Activated CD4-positive, alpha-beta T cell treated with anti-CD3 and anti-CD28 coated beads for 36 hours (primary cell): ENCODE measurements around the gene NAA35. TPM values are rescaled to one million over a fixed set of nuclear protein-coding genes. Genes with fewer than 3 reads are reported as not detected.

Experiments used
- ATAC-seq: fragments of 200-7000 bp; cut with Tn5 transposase; one replicate; pipeline ENCODE4 v1.10.0; 2021; ENCODE audit warnings: mild to moderate bottlenecking, moderate library complexity
- CTCF ChIA-PET: fragments of 350-600 bp; sonication (Branson Sonifier 250); formaldehyde crosslinking; loops from one replicate; lab custom pipeline; 2021; ENCODE audit warnings: antibody characterized with exemption; lab: Charles Lee
- POLR2A ChIA-PET: fragments of 350-600 bp; sonication (Branson Sonifier 250); formaldehyde crosslinking; loops from one replicate; lab custom pipeline; 2021; ENCODE audit warnings: antibody characterized with exemption, inconsistent platforms; lab: Charles Lee
- DNase-seq: peaks from one replicate; pipeline ENCODE4 v3.0.0-alpha.2; 2020
- H3K27ac Mint-ChIP-seq: one replicate; pipeline ENCODE4 v1.8.0; 2021; ENCODE audit warnings: mixed read lengths
- H3K27me3 Mint-ChIP-seq: one replicate; pipeline ENCODE4 v1.8.0; 2021; ENCODE audit warnings: mixed read lengths
- H3K36me3 Mint-ChIP-seq: one replicate; pipeline ENCODE4 v1.8.0; 2021; ENCODE audit warnings: low read depth, mixed read lengths
- H3K4me1 Mint-ChIP-seq: one replicate; pipeline ENCODE4 v1.8.0; 2021; ENCODE audit warnings: mixed read lengths
- H3K4me3 Mint-ChIP-seq: one replicate; pipeline ENCODE4 v1.8.0; 2021; ENCODE audit warnings: mild to moderate bottlenecking, moderate library complexity, mixed read lengths
- H3K9me3 Mint-ChIP-seq: one replicate; pipeline ENCODE4 v1.8.0; 2021; ENCODE audit warnings: low read depth, mixed read lengths
- intact Hi-C, 2 experiments: fragments of 100-400 bp; cut with DNase I in 1 of 2; cut with micrococcal nuclease in 1 of 2; formaldehyde crosslinking; loops; one replicate each; pipeline versions ENCODE4 v1.14.2 to v1.15.1; 2022 to 2024; cut with DNase I, micrococcal nuclease
- total RNA-seq, 2 experiments: library from RNA; stranded (reverse); gene quantifications; one replicate each; pipeline ENCODE4 v1.2.3, GENCODE V29; 2021

The NAA35 gene
- total RNA-seq, 2 experiments from 2014 or later, result 24.9 to 25.8 TPM

- H3K4me3 Mint-ChIP-seq, result no peak overlapping the region
- peak; percentile 66 for ATAC-seq
- intact Hi-C loops, result no loop called here
- H3K27me3 Mint-ChIP-seq, result no peaks in the 10 kb centered on the region
- peaks cover 8% of the 10 kb centered on the region for H3K4me1 Mint-ChIP-seq
- CTCF ChIA-PET, result interaction anchor here (0.6 kb wide), 1 partner anchor 335 kb away, joined by 4 read pairs; no protein-coding TSS in a partner anchor
- POLR2A ChIA-PET, result interaction anchor here (0.6 kb wide), 1 partner anchor 215 kb away, joined by 9 read pairs; no protein-coding TSS in a partner anchor
- no peak for DNase-seq
- H3K27ac Mint-ChIP-seq, result no peak overlapping the region
- no peaks in the 10 kb centered on the region for H3K9me3 Mint-ChIP-seq
- peaks cover 56% of the 10 kb centered on the region for H3K36me3 Mint-ChIP-seq
Measured at GRCh38 chr9:85984457-85984856, 43.5 kb downstream of the NAA35 start.

- intact Hi-C loops, result no loop called here
- CTCF ChIA-PET, result no interaction called here
- POLR2A ChIA-PET, result no interaction called here
Measured at GRCh38 chr9:85987236-85987635, 46.3 kb downstream of the NAA35 start.

GRCh38 chr9:85994191-85994590, 53.2 kb downstream of the NAA35 start:
- no peaks in the 10 kb centered on the region for H3K4me1 Mint-ChIP-seq
- no peaks in the 10 kb centered on the region for H3K27me3 Mint-ChIP-seq
- CTCF ChIA-PET, result no interaction called here
- no peak overlapping the region for H3K27ac Mint-ChIP-seq
- DNase-seq (no peak), ATAC-seq (no peak)
- POLR2A ChIA-PET, result no interaction called here
- peaks cover 35% of the 10 kb centered on the region for H3K36me3 Mint-ChIP-seq
- H3K9me3 Mint-ChIP-seq, result no peaks in the 10 kb centered on the region
- intact Hi-C loops, result no loop called here
- no peak overlapping the region for H3K4me3 Mint-ChIP-seq

More at GRCh38 chr9:85987236-85987635, 46.3 kb downstream of the NAA35 start:
- Mint-ChIP-seq H3K27me3 (no peaks in the 10 kb centered on the region), H3K4me3 (no peak overlapping the region), H3K36me3 (peaks cover 41% of the 10 kb centered on the region), H3K9me3 (no peaks in the 10 kb centered on the region), H3K27ac (no peak overlapping the region), H3K4me1 (peaks cover 8% of the 10 kb centered on the region)
- no peak for DNase-seq
- ATAC-seq, result no peak

GRCh38 chr9:85995097-85995496, 54.2 kb downstream of the NAA35 start:
- Mint-ChIP-seq H3K9me3 (no peaks in the 10 kb centered on the region), H3K36me3 (peaks cover 38% of the 10 kb centered on the region), H3K27me3 (no peaks in the 10 kb centered on the region), H3K4me3 (no peak overlapping the region), H3K27ac (no peak overlapping the region), H3K4me1 (no peaks in the 10 kb centered on the region)
- ChIA-PET POLR2A (no interaction called here), CTCF (interaction anchor here (0.7 kb wide), 1 partner anchor 323 kb away, joined by 3 read pairs; no protein-coding TSS in a partner anchor)
- intact Hi-C loops, result no loop called here
- DNase-seq (no peak), ATAC-seq (no peak)

GRCh38 chr9:85995599-85995998, 54.7 kb downstream of the NAA35 start:
- DNase-seq (no peak), ATAC-seq (no peak)
- intact Hi-C loops, result no loop called here
- Mint-ChIP-seq H3K9me3 (no peaks in the 10 kb centered on the region), H3K4me1 (no peaks in the 10 kb centered on the region), H3K27me3 (no peaks in the 10 kb centered on the region), H3K4me3 (no peak overlapping the region), H3K27ac (peak overlapping the region; percentile 28), H3K36me3 (peaks cover 40% of the 10 kb centered on the region)
- CTCF ChIA-PET, result interaction anchor here (0.7 kb wide), 2 partner anchors 322 to 386 kb away, joined by 3 to 5 read pairs; no protein-coding TSS in a partner anchor
- POLR2A ChIA-PET, result interaction anchor here (0.7 kb wide), 1 partner anchor 1529 kb away, joined by 3 read pairs; no protein-coding TSS in a partner anchor

- intact Hi-C loops, result no loop called here
- ATAC-seq, result no peak
- ChIA-PET POLR2A (no interaction called here), CTCF (no interaction called here)
- peaks cover 3% of the 10 kb centered on the region for H3K9me3 Mint-ChIP-seq
- no peak overlapping the region for H3K27ac Mint-ChIP-seq
- H3K4me3 Mint-ChIP-seq, result no peak overlapping the region
- DNase-seq, result no peak
- no peaks in the 10 kb centered on the region for H3K4me1 Mint-ChIP-seq
- H3K36me3 Mint-ChIP-seq, result peaks cover 71% of the 10 kb centered on the region
- no peaks in the 10 kb centered on the region for H3K27me3 Mint-ChIP-seq
Measured at GRCh38 chr9:86005253-86005775, 64.4 kb downstream of the NAA35 start.

GRCh38 chr9:86009133-86009532, 68.2 kb downstream of the NAA35 start:
- Mint-ChIP-seq H3K4me1 (no peaks in the 10 kb centered on the region), H3K36me3 (peaks cover 46% of the 10 kb centered on the region), H3K9me3 (peaks cover 3% of the 10 kb centered on the region), H3K27me3 (no peaks in the 10 kb centered on the region), H3K4me3 (no peak overlapping the region), H3K27ac (no peak overlapping the region)
- POLR2A ChIA-PET, result no interaction called here
- ATAC-seq (no peak), DNase-seq (no peak)
- intact Hi-C loops, result no loop called here
- CTCF ChIA-PET, result interaction anchor here (1.3 kb wide), 1 partner anchor 14 kb away, joined by 3 read pairs; no protein-coding TSS in a partner anchor

- no peaks in the 10 kb centered on the region for H3K9me3 Mint-ChIP-seq
- ATAC-seq, result no peak
- no peak overlapping the region for H3K4me3 Mint-ChIP-seq
- intact Hi-C loops, result loop anchor here in 1 of 2 experiments (10.0 kb wide), 2 partner anchors 244 to 326 kb away; no protein-coding TSS in a partner anchor
- no peak overlapping the region for H3K27ac Mint-ChIP-seq
- H3K4me1 Mint-ChIP-seq, result peaks cover 13% of the 10 kb centered on the region
- H3K36me3 Mint-ChIP-seq, result peaks cover 68% of the 10 kb centered on the region
- POLR2A ChIA-PET, result no interaction called here
- CTCF ChIA-PET, result no interaction called here
- DNase-seq, result no peak
- no peaks in the 10 kb centered on the region for H3K27me3 Mint-ChIP-seq
Measured at GRCh38 chr9:86020731-86021130, 79.8 kb downstream of the NAA35 start.

GRCh38 chr9:86021166-86021565, 80.2 kb downstream of the NAA35 start:
- H3K4me3 Mint-ChIP-seq, result no peak overlapping the region
- peaks cover 72% of the 10 kb centered on the region for H3K36me3 Mint-ChIP-seq
- DNase-seq (no peak), ATAC-seq (no peak)
- POLR2A ChIA-PET, result no interaction called here
- H3K27me3 Mint-ChIP-seq, result no peaks in the 10 kb centered on the region
- CTCF ChIA-PET, result interaction anchor here (0.6 to 0.8 kb wide), 2 partner anchors 8 to 21 kb away, joined by 3 to 7 read pairs; no protein-coding TSS in a partner anchor
- intact Hi-C loops, result loop anchor here in 1 of 2 experiments (10.0 kb wide), 2 partner anchors 244 to 326 kb away; no protein-coding TSS in a partner anchor
- peak overlapping the region; percentile 66 for H3K27ac Mint-ChIP-seq
- H3K4me1 Mint-ChIP-seq, result peaks cover 13% of the 10 kb centered on the region
- no peaks in the 10 kb centered on the region for H3K9me3 Mint-ChIP-seq

- ChIA-PET POLR2A (no interaction called here), CTCF (interaction anchor here (1.1 kb wide), 2 partner anchors 10 kb away, joined by 3 read pairs; no protein-coding TSS in a partner anchor)
- Mint-ChIP-seq H3K36me3 (peaks cover 79% of the 10 kb centered on the region), H3K27me3 (no peaks in the 10 kb centered on the region), H3K4me3 (no peak overlapping the region), H3K27ac (peak overlapping the region; percentile 76), H3K9me3 (no peaks in the 10 kb centered on the region), H3K4me1 (peaks cover 13% of the 10 kb centered on the region)
- intact Hi-C loops, result loop anchor here in 1 of 2 experiments (10.0 kb wide), 2 partner anchors 242 to 328 kb away; no protein-coding TSS in a partner anchor
- ATAC-seq (peak; percentile 26), DNase-seq (peak; percentile 12)
Measured at GRCh38 chr9:86022687-86023266, 81.8 kb downstream of the NAA35 start.

- ChIA-PET POLR2A (no interaction called here), CTCF (no interaction called here)
- DNase-seq (no peak), ATAC-seq (no peak)
- Mint-ChIP-seq H3K4me3 (no peak overlapping the region), H3K36me3 (peaks cover 54% of the 10 kb centered on the region), H3K27me3 (no peaks in the 10 kb centered on the region), H3K27ac (no peak overlapping the region), H3K4me1 (peaks cover under 1% of the 10 kb centered on the region), H3K9me3 (no peaks in the 10 kb centered on the region)
- intact Hi-C loops, result loop anchor here in 1 of 2 experiments (10.0 kb wide), 2 partner anchors 237 to 333 kb away; no protein-coding TSS in a partner anchor
Measured at GRCh38 chr9:86027767-86028166, 86.8 kb downstream of the NAA35 start.
